DMS53 treated with DMSO at 0.1 percent for 48 hours (cell line): ENCODE data around the gene CARD11.

Experiments
- DNase-seq: peaks from one replicate; lab custom pipeline; 2025; ENCODE audit not compliant: unreplicated experiment; lab: John Stamatoyannopoulos, UW

The CARD11 gene

DNA sequence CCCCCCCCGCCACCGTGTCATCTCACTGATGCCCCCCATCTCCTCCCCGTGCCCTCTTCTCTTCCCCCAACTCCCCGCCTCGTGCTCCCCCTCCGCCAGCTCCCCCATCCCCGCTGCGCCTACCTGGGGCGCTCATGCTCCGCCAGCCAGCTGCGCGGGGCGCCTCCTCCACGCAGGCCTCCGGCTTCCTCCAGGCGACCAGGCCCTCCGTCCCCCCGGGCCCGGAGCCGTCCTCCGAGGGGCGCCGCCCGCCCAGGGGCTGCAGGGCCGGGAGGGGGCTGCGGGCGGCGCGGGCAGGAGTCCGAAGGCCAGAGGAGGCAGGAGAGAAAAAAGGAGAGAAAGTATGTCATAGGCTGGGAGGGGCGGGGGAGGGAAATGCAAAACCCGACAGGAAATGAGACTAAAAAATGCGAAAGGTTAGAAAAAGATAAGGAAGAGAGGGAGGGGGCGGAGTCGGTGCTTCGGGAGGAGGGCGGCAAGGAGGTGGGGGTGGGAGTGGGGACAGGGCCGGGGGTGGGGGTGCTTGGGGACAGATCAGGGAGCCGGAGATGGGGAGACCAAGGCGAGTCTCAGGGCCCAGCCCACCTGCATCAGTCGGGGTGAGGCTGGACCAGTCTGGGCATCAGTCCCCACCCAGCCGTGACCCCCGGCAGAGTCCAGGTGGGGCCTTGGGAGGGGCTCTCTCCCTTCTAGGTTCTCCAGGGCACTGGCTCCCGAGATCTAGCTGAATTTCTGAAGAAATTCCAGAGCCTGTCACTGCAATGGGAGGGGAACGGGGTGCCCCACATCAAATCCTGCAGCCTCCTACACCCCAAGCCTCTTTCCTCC is at the start of gene CARD11:
TSS of gene CARD11 (minus strand) at position 324 of the 828 bp plus-strand sequence. CDS start 85,361 bp downstream, outside the sequence.
- no peak for DNase-seq

DNA sequence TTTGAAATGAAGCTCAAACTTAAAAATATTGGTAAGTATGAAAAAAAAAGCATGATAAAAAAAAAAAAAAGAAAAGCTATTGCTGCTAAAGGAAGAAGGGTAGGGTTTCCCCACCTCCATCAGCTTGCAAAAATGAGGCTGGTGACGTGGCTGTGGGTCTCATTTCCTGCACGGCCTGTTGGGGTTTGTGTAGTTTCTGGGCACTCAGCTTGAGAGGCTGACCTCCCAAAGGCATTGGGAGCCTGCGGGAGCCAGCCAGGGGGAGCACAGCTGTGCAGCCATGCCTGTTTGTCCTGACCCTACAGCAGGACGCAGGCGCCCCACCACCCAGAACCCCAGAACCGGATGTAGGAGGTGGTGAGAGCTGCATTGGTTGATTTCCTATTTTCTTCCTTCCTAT is 48.8 kb upstream of the CARD11 start:
- no peak for DNase-seq

DNA sequence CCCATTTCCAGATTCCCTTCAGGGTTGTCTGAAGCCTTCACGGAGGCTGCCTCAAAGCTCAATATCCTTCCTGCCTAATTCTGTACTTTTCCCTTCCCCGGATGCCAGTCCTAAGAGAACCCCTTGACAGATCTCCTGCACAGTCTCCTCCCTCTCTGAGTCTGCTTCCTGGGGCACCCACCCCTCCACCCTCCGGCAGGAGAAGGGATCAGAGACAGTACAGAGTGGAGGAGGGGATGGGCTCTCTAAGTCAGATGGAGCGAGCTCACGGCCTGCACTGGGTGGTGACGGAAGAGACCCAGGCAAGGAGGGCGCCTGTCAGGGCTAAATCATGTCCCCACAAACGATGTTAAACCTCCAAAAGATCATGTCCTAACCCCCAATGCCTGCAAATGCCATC is 48.0 kb upstream of the CARD11 start:
- no peak for DNase-seq

DNA sequence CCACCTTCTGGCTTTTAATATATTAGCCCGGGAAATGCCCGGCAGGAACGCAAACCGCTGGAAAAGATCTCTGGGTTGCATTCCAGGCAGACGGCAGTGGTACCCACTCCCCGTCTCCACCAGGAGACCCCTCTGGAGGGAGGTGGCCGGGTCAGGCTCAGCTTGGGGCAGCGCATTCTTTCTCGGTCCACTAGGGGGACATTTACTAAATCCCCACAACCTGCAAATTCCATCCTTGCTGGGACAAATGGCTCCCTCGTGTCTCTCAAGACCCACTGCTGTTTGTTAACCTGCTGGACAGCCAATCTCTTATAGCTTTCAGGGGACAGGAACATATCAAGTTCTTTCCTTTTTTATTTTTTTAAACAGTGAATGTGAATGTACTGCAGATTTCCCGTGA is 45.8 kb upstream of the CARD11 start:
- DNase-seq: no peak

DNA sequence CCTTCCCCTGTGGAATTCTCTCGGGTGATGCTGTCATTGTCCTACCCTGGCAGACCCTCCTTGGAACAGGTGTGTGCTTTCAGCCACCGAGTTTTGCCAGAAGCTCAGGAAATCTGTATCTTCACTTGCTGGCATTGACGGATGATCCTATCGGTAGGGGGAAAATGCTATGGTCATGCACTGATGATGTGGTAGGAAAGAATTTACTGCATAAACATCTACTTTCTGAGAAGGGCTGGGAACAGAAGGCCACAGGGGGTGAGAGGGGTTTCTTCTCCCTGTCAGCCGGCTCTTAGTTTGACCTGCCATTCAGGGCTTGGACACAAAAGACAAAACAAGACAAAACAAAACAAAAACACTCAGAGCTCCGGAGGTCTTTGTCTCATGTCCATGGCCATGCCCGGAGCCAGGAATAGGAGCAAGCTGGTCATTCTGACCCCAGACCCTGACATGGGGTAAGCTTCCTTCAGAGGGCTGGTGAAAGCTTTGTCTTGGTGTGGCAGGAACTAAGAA is 43.6 kb upstream of the CARD11 start:
- no peak for DNase-seq

DNA sequence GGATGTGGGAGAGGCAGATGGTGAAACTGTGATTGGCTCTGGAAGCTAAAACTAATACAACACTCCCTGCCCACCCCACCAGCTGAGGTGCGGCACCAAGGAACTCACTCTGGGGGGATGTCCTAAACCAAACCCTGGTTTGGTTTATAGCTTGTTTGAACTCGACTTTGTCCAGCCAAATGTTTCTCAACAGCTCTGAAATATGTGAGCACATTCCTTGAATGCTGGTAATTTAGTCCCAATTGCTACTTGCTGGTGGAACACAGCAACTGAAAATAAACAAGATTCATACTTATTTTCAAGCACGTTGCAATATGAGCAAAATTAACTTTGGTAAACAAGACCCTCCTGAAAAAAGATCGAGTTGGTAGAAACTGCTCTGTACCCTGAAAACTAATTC is 39.7 kb upstream of the CARD11 start:
- no peak for DNase-seq

DNA sequence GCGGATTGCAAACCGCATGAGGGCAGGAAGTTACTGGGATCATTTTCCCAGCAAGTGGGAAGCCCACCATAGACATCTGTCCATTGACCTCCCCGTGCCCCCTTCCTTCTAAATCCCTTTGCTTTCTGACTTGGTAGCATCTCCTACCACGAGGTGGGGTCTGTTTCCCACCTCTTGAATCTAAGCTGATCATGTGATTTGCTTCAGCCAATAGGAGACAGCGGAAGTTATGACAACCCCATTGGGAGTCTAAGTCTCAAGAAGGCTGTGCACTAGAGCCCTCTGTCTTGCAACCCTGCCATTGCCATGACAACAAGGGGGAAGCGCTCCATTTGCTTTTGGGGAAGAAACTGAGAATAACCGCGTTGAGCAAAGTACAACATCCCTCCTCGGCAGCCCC is 39.2 kb upstream of the CARD11 start:
- no peak for DNase-seq

DNA sequence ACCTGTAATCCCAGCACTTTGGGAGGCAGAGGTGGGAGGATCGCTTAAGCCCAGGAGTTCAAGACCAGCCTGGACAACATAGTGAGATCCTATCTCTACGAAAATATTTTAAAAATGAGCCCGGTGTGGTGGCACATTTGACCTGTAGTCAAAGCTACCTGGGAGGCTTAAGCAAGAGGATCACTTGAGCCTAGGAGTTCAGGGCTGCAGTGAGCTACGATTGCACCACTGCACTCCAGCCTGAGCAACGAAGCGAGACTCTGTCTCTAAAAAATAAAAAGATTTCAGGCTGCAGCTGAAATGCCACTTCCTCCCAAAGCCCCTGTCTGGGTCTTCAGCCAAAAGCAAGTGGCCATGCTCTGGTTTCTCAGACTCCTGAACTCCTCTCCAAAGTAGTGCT is 38.7 kb upstream of the CARD11 start:
- DNase-seq: no peak

DNA sequence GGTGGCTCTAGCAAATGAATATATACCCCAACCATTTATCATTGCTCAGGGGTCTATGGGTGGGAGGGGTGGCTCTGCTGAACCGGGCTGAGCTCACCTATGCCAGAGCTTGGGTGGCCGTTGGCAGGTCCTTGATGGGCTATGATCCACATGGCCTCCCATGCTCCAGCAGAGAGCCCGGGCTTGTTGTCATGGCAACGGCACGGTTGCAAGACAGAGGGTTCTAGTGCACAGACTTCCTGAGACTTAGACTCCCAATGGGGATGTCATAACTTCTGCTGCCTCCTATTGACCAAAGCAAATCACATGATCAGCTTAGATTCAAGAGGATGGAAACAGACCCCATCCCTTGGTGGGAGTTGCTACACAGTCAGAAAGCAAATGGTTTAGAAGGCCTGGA is 36.4 kb upstream of the CARD11 start:
- no peak for DNase-seq

DNA sequence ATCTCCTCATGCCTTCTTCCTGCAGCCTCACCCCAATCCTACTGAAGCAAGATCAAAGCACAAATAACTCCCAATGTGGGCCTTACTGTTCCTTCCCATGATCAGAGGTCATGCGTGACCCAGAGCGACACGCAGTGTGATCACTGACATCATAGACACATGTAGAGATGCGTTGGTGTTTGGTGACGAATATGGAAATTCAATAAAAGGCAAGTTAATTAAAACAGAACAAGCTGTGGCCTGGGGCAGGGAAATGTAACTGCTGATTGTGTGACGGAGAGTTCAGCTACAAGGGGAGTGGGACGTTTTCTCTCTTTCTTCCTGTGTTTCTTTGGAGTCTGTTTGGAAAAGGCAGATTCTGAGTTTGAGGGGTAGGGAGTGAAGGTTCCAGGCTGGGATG is 34.8 kb upstream of the CARD11 start:
- DNase-seq: no peak

DNA sequence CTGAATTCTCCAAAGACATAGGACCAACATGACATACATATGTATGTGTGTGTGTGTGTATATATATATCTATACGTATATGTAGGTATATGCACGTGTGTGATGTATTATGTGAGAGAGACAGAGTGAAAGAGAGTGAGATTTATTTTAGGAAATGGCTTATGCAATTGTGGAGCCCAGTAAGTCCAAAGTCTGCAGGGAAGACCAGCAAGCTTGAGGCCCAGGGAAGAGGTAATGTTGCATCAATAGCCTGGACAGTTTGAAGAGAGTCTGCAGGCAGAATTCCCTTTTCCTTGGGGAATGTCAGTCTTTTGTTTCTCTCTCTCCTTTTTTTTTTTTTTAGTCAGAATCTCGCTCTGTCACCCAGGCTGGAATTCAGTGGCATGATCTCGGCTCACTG is 33.0 kb upstream of the CARD11 start:
- no peak for DNase-seq

DNA sequence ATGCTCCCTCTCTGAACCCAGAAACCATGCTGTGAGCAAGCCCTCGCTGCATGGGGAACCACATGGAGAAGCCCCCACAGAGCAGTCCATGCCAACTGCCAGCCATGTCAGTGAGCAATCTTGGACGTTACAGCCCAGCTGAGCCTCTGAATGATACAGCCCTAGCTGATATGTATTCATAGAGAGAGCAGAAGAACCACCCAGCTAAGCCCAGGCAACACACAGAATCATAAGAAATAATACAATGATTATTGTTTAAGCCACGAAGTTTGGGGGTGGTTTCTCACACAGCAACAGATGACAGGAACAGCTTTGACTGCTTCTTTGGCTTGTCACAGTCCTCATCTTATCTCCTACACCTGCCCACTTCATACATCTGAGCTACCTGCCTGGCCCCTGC is 32.5 kb upstream of the CARD11 start:
- no peak for DNase-seq

DNA sequence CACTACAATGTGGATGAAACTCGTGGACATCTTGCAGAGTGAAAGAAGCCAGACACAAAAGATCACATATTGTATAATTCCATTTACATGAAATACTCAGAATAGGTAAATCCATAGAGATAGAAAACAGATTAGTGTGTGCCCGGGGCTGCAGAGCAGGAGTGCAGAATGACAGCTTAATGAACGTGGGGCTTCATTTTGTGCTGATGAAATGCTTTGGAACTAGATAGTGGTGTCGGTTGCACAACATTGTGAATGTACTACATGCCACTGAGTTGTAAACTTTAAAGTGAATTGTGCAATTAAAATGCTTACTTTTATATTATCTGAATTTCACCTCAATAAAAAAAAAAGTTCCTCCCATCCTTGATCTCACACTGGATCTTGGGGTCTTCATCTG is 31.8 kb upstream of the CARD11 start:
- DNase-seq: no peak

DNA sequence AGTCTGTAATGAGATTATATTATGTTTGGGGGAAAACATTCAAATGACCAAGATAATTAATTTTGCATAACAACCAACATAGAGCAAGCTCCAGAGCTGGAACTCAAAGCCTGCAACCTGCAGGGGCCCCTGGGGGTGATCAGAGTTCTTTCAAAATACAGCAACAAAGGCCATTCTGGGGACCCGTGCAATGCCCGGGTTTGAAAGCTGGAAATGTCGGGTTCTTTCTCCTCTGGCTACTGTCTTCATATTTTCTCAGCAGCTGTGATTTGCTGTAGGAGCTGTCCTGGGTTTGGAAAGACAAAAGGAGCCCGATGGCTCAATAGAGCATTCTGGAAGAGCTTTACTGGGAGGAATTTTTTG is 30.8 kb upstream of the CARD11 start:
- DNase-seq: no peak

DNA sequence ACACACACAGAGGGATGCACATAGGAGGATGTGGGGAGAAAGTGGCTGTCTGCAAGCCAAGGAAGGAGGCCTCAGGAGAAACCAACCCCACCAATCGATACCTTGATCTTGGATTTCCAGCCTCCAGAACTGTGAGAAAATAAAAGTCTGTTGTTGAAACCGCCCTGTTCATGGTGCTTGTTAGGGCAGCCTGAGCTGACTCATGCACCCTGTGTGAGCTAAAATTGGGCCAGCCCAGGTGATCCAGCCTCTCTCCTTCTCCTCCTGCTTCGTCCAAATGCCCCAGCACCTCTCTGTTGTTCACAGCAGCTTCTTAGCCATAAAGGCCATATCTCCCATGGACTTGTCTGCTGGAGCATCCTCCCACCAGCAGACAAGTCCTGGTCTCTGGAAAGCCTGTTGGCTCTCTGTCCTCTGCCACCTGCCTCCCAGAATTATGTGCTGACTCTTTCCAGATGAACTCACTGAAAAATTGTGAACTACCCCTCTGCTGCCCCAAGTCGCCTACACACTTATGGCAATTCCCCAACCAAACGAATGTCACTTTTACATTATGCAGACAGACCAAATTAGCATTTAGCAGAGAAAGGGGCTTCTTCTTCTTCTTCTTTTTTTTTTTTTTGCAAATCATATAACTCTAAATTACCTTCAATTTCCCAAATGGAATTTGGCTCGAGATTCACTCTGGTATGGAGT is 30.2 kb upstream of the CARD11 start:
- no peak for DNase-seq

DNA sequence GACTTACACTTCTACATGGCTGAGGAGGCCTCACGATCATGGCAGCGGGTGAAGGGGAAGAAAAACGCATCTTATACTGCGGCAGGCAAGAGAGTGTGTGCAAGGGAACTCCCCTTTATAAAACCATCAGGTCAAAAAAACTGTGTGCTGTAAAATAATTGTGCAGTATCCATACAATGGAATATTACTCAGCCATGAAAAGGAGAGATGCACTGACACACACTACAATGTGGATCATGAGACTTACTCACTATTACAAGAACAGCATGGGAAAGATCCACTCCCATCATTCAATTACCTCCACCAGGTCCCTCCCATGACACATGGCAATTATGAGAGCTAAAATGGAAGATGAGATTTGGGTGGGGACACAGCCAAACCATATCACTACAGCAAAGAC is 27.2 kb upstream of the CARD11 start:
- DNase-seq: no peak

DNA sequence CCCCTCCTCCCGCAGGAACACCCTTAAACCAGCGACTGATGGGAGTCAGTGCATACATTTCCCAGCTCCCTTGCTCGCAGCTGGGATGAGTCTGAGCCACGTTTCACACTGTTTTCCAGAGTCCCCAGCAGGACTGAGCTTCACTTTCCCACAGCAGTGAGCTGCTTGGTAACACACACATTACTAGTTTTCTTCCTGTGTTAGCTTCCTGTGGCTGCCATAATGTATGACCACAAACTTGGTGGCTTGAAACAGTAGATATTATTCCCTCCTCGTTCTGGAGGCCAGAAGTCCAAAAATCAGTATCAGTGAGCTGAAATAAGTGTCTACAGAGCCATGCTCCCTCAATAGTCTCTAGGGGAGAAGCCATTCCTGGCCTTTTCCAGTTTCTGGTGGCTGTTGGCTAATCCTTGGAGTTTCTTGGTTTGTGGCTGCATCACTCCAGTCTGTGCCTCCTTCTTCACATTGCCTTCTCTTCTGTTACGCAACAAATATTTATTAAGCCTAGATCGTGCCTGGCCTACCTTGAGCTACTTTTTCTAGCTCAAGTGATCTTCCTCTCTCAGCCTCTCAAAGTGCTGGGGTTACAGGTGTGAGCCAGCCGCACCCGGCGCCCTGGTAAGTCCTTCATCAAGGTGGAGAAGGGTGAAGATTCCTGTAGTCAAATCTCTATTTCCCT is 26.2 kb upstream of the CARD11 start:
- no peak for DNase-seq

DNA sequence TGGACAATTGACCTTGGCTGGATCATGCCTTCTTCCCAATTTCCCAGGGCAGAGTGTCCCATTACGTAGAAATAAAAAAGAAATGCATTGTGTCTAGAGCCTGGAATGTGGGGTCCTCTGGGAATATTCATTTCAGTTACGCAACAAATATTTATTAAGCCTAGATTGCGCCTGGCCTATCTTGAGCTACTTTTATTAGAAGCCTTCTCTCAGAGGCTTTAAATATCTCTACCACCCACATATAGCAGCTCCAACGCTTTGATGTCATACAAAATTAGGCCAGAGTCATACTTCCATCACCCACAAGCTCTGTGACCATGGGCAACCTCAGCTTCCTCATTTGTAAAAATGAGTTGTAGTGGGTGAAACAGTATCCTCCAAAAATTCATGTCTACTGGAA is 24.9 kb upstream of the CARD11 start:
- no peak for DNase-seq

DNA sequence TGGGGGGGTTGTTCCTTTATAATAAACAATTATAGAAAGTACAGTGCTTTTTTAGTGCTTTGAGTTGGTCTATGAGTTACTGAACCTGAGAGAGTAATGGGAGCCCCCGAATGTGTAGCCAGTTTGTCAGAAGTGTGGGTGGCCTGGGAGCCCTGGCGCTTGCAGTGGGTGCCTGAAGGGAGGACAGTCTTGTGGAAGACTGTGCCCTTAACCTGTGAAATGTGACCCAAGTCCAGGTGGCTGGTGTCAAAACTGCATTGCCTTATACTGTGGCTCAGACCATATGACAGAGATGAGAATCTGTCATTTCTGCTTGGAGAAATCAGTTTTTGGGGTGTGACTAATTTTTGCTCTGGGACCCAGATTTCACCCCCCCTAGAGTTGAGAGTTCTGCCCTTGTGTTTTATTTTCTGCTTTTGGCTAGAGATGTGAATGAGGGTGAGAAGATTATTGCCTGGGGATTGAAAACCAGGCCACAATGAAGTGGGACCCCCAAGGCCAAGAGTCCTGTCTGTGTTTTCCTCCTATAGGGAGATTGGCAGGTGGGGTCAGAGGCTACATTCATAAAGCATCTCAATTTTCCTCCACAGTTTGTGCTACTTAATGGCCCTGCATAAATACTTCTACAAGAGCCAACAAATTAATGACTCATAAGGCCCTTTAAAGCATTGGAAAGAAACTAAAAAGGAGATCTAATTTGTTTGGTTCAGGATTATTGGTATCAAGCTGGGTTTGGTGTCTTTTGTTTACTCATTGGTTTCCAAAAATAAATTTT is 24.1 kb upstream of the CARD11 start:
- DNase-seq: no peak

DNA sequence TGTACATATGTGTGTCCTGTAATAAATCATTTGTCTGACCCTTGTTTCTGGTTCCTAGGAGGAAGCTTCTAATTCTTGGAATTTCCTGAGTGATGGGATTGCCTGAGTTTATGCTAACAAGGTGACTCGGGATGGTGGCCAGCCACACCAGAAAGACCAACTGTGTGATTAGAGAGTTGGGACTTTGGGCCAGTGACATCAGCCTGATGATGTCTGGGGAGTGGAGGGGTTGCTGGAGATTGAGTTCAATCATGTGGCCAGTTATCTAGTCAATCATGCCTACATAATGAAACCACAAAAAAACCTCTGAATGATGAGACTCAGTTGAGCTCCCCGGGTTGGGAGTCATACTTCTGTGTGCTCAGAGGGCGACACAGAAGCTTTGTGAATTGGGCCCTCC is 23.5 kb upstream of the CARD11 start:
- no peak for DNase-seq

DNA sequence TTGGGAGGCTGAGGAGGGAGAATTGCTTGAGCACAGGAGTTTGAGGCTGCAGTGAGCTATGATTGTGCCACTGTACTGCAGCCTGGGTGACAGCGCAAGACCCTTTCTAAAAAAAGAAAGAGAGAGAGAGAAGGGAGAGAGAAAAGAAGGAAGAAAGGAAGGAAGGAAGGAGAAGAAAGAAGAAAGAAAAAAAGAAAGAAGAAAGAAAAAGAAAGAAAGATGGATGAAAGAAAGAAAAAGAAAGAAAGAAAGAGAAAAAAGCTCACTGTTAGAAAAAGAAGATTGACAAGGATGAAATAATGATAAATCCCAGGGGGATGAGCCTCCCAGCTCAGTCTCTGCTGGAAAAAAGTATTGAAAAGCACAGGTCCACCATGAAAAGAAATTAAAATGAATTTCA is 22.8 kb upstream of the CARD11 start:
- DNase-seq: no peak
